Neural cell (in vitro differentiated cells): Measurements from ENCODE around the gene LDLRAD4. TPM values are rescaled to one million over a fixed set of nuclear protein-coding genes. Genes with fewer than 3 reads are reported as not detected.

Experiments used
- H2AFZ ChIP-seq: fragments of 200-600, 300-800 bp; sonication (generic), shearing (Covaris generic); 2 replicates; pipeline ENCODE4 v1.6.0; 2014; ENCODE audit warnings: low read depth, mild to moderate bottlenecking, antibody characterized with exemption, low read length, moderate library complexity
- H3F3A ChIP-seq: fragments of 200-600 bp; shearing (Covaris generic); 2 replicates; pipeline ENCODE4 v1.6.1; 2016; ENCODE audit warnings: mild to moderate bottlenecking, moderate library complexity, mixed read lengths, antibody characterized with exemption, low read length; ENCODE audit not compliant: insufficient read depth, poor library complexity, severe bottlenecking
- H3K27ac ChIP-seq: fragments of 200-600, 300-800 bp; sonication (generic), shearing (Covaris generic); 2 replicates; pipeline ENCODE4 v1.5.1; 2014; ENCODE audit warnings: mild to moderate bottlenecking, low read length, moderate library complexity
- H3K27me3 ChIP-seq: fragments of 300-800, 200-600 bp; sonication (generic), shearing (Covaris generic); 2 replicates; pipeline ENCODE4 v1.6.0; 2014; ENCODE audit warnings: mild to moderate bottlenecking, low read depth, low read length, moderate library complexity; ENCODE audit not compliant: insufficient read depth
- H3K36me3 ChIP-seq: fragments of 300-800, 200-600 bp; sonication (generic), shearing (Covaris generic); 2 replicates; pipeline ENCODE4 v1.5.1; 2014; ENCODE audit warnings: mild to moderate bottlenecking, antibody characterized with exemption, low read length, moderate library complexity; ENCODE audit not compliant: insufficient read depth
- H3K4me2 ChIP-seq: fragments of 300-800, 200-600 bp; sonication (generic), shearing (Covaris generic); 2 replicates; pipeline ENCODE4 v1.6.0; 2014; ENCODE audit warnings: mild to moderate bottlenecking, low read length
- H3K4me3 ChIP-seq: fragments of 300-800, 200-600 bp; sonication (generic), shearing (Covaris generic); 2 replicates; pipeline ENCODE4 v1.5.1; 2014; ENCODE audit warnings: mild to moderate bottlenecking, low read length, moderate library complexity
- H3K79me2 ChIP-seq: fragments of 200-600 bp; shearing (Covaris generic); replicated peaks from 2 replicates; pipeline ENCODE4 v1.6.0; 2014; ENCODE audit warnings: mild to moderate bottlenecking, low read length, moderate library complexity; ENCODE audit not compliant: insufficient read depth
- H3K9ac ChIP-seq: fragments of 300-800, 200-600 bp; sonication (generic), shearing (Covaris generic); 2 replicates; pipeline ENCODE4 v1.6.1; 2016; ENCODE audit warnings: mild to moderate bottlenecking, low read length, mixed read lengths
- H3K9me2 ChIP-seq: fragments of 200-600 bp; shearing (Covaris generic); 2 replicates; pipeline ENCODE4 v1.6.1; 2016; ENCODE audit warnings: mild to moderate bottlenecking, low read length, mixed read lengths; ENCODE audit not compliant: insufficient read depth
- H3K9me3 ChIP-seq: fragments of 200-600, 300-800 bp; sonication (generic), shearing (Covaris generic); 2 replicates; pipeline ENCODE4 v1.6.1; 2016; ENCODE audit warnings: mild to moderate bottlenecking, mixed run types, low read length, moderate library complexity, mixed read lengths
- H4K20me1 ChIP-seq: fragments of 200-600 bp; shearing (Covaris generic); 2 replicates; pipeline ENCODE4 v1.6.1; 2016; ENCODE audit warnings: mild to moderate bottlenecking, mixed run types; ENCODE audit not compliant: insufficient read depth
- CTCF ChIP-seq: fragments of 450-650 bp; IDR thresholded peaks from 2 replicates; pipeline ENCODE4 v1.5.1; 2014; ENCODE audit warnings: antibody characterized with exemption, mild to moderate bottlenecking, moderate library complexity; ENCODE audit not compliant: poor library complexity, severe bottlenecking
- EP300 ChIP-seq: fragments of 450-650 bp; conservative IDR thresholded peaks from 2 replicates; pipeline ENCODE4 v1.6.1; 2014; ENCODE audit warnings: antibody characterized with exemption, mild to moderate bottlenecking, moderate library complexity; ENCODE audit not compliant: poor library complexity, severe bottlenecking
- EZH2 ChIP-seq: fragments of 200-600, 300-800 bp; shearing (Covaris generic), sonication (generic); IDR thresholded peaks from 2 replicates; pipeline ENCODE4 v1.6.1; 2014; ENCODE audit warnings: antibody characterized with exemption, low read length, borderline replicate concordance, mild to moderate bottlenecking; ENCODE audit not compliant: insufficient read depth, poor library complexity, severe bottlenecking
- MXI1 ChIP-seq: fragments of 450-650 bp; conservative IDR thresholded peaks from 2 replicates; pipeline ENCODE4 v1.6.1; 2014; ENCODE audit warnings: antibody characterized with exemption, mild to moderate bottlenecking; ENCODE audit not compliant: poor library complexity, severe bottlenecking
- POLR2AphosphoS5 ChIP-seq: IDR thresholded peaks from 2 replicates; pipeline ENCODE4 v1.6.1; 2012
- RAD21 ChIP-seq: fragments of 450-650 bp; conservative IDR thresholded peaks from 2 replicates; pipeline ENCODE4 v1.6.1; 2014; ENCODE audit warnings: antibody characterized with exemption, mild to moderate bottlenecking, moderate library complexity
- SMC3 ChIP-seq: fragments of 450-650 bp; conservative IDR thresholded peaks from 2 replicates; pipeline ENCODE4 v1.6.1; 2014; ENCODE audit warnings: antibody characterized with exemption, mild to moderate bottlenecking, moderate library complexity; ENCODE audit not compliant: poor library complexity
- TAF1 ChIP-seq: IDR thresholded peaks from 2 replicates; pipeline ENCODE4 v1.6.1; 2012; ENCODE audit warnings: low read depth
- polyA plus RNA-seq: library from polyadenylated mRNA; depleted of rRNA; stranded (reverse); fragments of >200 nt; gene quantifications from 2 replicates; pipeline ENCODE4 v1.2.3, GENCODE V29; 2014

Gene LDLRAD4
- polyA plus RNA-seq, 1 donor from 2014 or later = 3.7 TPM

- Histone ChIP-seq H3K27me3 (no peaks in the 10 kb centered on the region), H3K36me3 (no peaks in the 10 kb centered on the region), H3K4me3 (no peak overlapping the region), H3K27ac (no peak overlapping the region), H3K9me2 (no peaks in the 10 kb centered on the region), H3K4me2 (no peak overlapping the region), H3K9me3 (no peaks in the 10 kb centered on the region), H3F3A (no peaks in the 10 kb centered on the region), H4K20me1 (no peaks in the 10 kb centered on the region), H3K79me2 (no peaks in the 10 kb centered on the region), H3K9ac (no peak overlapping the region), H2AFZ (no peak overlapping the region)
- TF ChIP-seq TAF1 (no peak), EZH2 (no peak), MXI1 (no peak), EP300 (no peak), POLR2AphosphoS5 (no peak), SMC3 (no peak), CTCF (no peak), RAD21 (no peak)
Observed at GRCh38 chr18:13539843-13540476, 321.4 kb downstream of the LDLRAD4 start.

GRCh38 chr18:13540477-13541182 is 322.1 kb downstream of the LDLRAD4 start:
- H3K4me2 ChIP-seq = no peak overlapping the region

More at GRCh38 chr18:13540477-13541182, 322.1 kb downstream of the LDLRAD4 start:
- no peaks in the 10 kb centered on the region for H3K9me3 ChIP-seq
- H3K27me3 ChIP-seq = no peaks in the 10 kb centered on the region
- H4K20me1 ChIP-seq = no peaks in the 10 kb centered on the region
- no peak for TF ChIP-seq RAD21
- no peak for TF ChIP-seq TAF1
- no peak for TF ChIP-seq CTCF
- TF ChIP-seq MXI1 = no peak
- TF ChIP-seq POLR2AphosphoS5 = no peak
- TF ChIP-seq SMC3 = no peak
- H3K9ac ChIP-seq = no peak overlapping the region
- H3F3A ChIP-seq = no peaks in the 10 kb centered on the region
- no peak overlapping the region for H3K27ac ChIP-seq
- no peak overlapping the region for H2AFZ ChIP-seq
- no peaks in the 10 kb centered on the region for H3K9me2 ChIP-seq
- H3K79me2 ChIP-seq = no peaks in the 10 kb centered on the region
- H3K4me3 ChIP-seq = no peak overlapping the region
- H3K36me3 ChIP-seq = no peaks in the 10 kb centered on the region
